Erythroblast (primary cell): Measurements from ENCODE around the gene KCNJ15.

Experiments
- GATA1 ChIP-seq: IDR thresholded peaks from 2 replicates; pipeline ENCODE4 v1.6.1; 2011; ENCODE audit warnings: low read depth, mild to moderate bottlenecking, control low read depth, low read length, moderate library complexity
- POLR2A ChIP-seq: IDR thresholded peaks from 2 replicates; pipeline ENCODE4 v1.6.1; 2011; ENCODE audit warnings: mild to moderate bottlenecking, low read length

DNA sequence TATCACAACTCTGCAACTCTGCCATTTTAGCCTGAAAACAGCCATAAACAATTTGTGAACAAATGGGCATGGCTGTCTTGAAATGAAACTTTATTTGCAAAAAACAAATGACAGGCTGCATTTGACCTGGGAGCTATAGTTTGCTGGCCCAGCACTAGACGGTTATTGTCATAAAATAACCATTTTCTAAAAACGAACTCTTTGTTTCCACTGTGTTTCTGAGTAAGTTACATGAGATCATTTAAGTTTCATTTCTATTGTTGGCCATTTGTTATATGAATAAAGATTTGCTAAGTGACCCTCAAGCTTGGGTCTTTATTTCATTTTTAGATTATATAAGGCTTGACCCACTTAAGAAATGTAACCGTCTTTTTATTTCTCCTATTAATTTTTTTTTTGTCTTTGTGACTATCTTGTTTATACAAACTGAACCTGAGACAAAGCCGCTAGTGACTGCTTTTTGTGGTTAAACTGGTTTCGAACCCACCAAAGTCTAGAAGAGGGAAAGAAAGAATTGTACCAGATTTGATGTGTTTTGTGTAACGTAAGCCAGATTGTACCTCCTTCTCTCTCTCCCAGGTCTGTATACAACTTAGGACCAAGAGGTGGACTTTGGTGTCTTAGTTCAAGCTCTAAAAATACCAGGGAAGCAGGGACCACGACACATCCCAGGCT is 12.9 kb upstream of the KCNJ15 start:
- no peak for TF ChIP-seq POLR2A
- no peak for TF ChIP-seq GATA1
